DOHH2 (cell line): Measurements from ENCODE around the gene PLXND1.

Source experiments
- CTCF ChIP-seq: fragments of 200-600 bp; sonication (generic); IDR thresholded peaks from one replicate; pipeline ENCODE4 v1.5.1; 2014; ENCODE audit warnings: antibody characterized with exemption, mild to moderate bottlenecking, low read depth, low read length; ENCODE audit not compliant: poor library complexity, severe bottlenecking
- EZH2phosphoT487 ChIP-seq: fragments of 200-600 bp; sonication (generic); IDR thresholded peaks from 2 replicates; pipeline ENCODE4 v1.6.1; 2017; ENCODE audit warnings: borderline replicate concordance, mild to moderate bottlenecking, antibody characterized with exemption, low read length, moderate library complexity, mixed read lengths

GRCh38 chr3:129614927-129615363, 8.5 kb upstream of the PLXND1 start:
- TF ChIP-seq EZH2phosphoT487 (no peak), CTCF (no peak)
